ENCODE data around the gene SMC4. TPM values are rescaled to one million over a fixed set of nuclear protein-coding genes. Genes with fewer than 3 reads are reported as not detected.

The SMC4 gene
- total RNA-seq, 1 experiment from 2014 or later = 116 TPM

DNA sequence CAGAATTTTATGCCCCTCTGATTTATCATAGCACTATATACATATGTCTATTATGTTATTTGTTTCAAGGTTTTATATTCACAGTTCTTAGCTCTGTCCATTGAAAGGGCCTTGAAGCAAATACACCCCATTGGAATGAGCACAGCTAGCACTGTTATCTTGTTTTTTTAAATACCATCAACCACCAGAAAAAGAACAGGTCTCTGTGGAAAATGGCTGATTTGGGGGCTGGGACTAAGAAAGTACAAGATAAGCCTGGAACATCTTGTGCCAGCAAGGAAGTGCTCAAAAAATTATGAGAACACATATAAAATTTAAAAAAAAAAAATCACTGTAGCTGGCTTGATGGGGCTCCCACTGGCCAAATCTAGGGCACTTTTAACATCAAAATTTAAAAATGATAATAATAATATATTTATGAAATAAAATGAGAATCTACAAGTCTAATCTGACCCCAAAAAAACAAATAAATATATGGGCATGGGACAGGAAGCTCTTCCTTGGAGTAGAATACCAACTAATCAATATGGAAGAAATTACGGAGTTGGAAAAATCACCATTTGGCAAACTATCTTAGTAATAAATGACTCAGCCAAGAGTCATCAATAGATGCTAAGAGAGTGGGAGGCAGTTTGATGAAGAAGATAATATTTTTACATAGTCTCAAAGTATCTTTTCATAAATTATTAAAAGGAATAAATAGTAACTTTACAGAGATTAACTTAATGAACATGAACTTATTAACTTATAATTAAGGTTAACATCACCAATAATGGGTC lies 20.9 kb upstream of the SMC4 start:
- no peaks in the 10 kb centered on the region for H3K9me3 Mint-ChIP-seq (ENCODE audit: unreplicated experiment)
- H3K4me1 Mint-ChIP-seq (ENCODE audit: insufficient read depth, unreplicated experiment) = peaks cover 15% of the 10 kb centered on the region
- H3K27me3 Mint-ChIP-seq (ENCODE audit: insufficient read depth, unreplicated experiment) = no peaks in the 10 kb centered on the region
- no peak overlapping the region for H3K4me3 Mint-ChIP-seq (ENCODE audit: unreplicated experiment)
- POLR2A ChIA-PET = interaction anchor here (0.5 to 1.1 kb wide), 3 partner anchors 8 to 150 kb away, joined by 3 read pairs; no protein-coding TSS in a partner anchor
- peaks cover 41% of the 10 kb centered on the region for H3K36me3 Mint-ChIP-seq (ENCODE audit: insufficient read depth, unreplicated experiment)
- H3K27ac Mint-ChIP-seq (ENCODE audit: low read depth, unreplicated experiment) = no peak overlapping the region
- intact Hi-C loops (cut with micrococcal nuclease) = no loop called here
- TF ChIP-seq, protein P1, sequence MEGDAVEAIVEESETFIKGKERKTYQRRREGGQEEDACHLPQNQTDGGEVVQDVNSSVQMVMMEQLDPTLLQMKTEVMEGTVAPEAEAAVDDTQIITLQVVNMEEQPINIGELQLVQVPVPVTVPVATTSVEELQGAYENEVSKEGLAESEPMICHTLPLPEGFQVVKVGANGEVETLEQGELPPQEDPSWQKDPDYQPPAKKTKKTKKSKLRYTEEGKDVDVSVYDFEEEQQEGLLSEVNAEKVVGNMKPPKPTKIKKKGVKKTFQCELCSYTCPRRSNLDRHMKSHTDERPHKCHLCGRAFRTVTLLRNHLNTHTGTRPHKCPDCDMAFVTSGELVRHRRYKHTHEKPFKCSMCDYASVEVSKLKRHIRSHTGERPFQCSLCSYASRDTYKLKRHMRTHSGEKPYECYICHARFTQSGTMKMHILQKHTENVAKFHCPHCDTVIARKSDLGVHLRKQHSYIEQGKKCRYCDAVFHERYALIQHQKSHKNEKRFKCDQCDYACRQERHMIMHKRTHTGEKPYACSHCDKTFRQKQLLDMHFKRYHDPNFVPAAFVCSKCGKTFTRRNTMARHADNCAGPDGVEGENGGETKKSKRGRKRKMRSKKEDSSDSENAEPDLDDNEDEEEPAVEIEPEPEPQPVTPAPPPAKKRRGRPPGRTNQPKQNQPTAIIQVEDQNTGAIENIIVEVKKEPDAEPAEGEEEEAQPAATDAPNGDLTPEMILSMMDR (IDR thresholded peaks at IDR 0.05; ENCODE audit: unreplicated experiment) = no peak
- DNase-seq (ENCODE audit: unreplicated experiment) = no peak
- CTCF ChIA-PET = no interaction called here
- BruUV-seq (replicated peaks) = no TSS peak

DNA sequence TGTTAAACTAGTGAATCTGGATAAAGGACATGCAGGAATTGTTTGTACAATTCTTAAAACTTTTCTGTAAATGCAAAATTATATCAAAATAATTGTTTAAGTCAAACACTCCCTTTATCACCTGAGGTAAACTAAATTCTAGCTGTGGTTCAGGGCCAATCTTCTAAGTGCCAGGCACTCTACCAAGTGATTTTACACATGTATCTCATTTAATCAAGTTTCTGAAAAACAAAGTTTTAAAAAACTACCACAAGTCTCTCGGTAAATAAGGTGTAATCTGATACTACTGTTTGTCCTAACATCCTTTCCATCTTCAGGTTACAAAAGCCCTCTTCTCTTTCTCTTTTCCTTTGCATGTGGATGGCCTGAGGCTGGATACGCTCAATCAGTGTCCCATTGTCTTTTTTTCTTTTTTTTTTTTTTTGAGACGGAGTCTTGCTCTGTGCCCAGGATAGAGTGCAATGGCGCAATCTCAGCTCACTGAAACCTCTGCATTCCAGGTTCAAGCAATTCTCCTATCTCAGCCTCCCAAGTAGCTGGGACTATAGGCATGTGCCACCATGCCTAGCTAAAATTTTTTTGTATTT lies 19.7 kb upstream of the SMC4 start:
- Mint-ChIP-seq H3K27me3 (ENCODE audit: insufficient read depth, unreplicated experiment) (no peaks in the 10 kb centered on the region), H3K9me3 (ENCODE audit: unreplicated experiment) (no peaks in the 10 kb centered on the region), H3K4me3 (ENCODE audit: unreplicated experiment) (no peak overlapping the region), H3K4me1 (ENCODE audit: insufficient read depth, unreplicated experiment) (peaks cover 15% of the 10 kb centered on the region), H3K36me3 (ENCODE audit: insufficient read depth, unreplicated experiment) (peaks cover 29% of the 10 kb centered on the region), H3K27ac (ENCODE audit: low read depth, unreplicated experiment) (no peak overlapping the region)
- ChIA-PET POLR2A (interaction anchor here (1.6 kb wide), 1 partner anchor 10 kb away, joined by 3 read pairs; no protein-coding TSS in a partner anchor), CTCF (no interaction called here)
- DNase-seq (ENCODE audit: unreplicated experiment) = peak; percentile 63
- intact Hi-C loops (cut with micrococcal nuclease) = no loop called here
- TF ChIP-seq, protein P1 (IDR thresholded peaks at IDR 0.05; ENCODE audit: unreplicated experiment) = no peak
- BruUV-seq (replicated peaks) = no TSS peak

DNA sequence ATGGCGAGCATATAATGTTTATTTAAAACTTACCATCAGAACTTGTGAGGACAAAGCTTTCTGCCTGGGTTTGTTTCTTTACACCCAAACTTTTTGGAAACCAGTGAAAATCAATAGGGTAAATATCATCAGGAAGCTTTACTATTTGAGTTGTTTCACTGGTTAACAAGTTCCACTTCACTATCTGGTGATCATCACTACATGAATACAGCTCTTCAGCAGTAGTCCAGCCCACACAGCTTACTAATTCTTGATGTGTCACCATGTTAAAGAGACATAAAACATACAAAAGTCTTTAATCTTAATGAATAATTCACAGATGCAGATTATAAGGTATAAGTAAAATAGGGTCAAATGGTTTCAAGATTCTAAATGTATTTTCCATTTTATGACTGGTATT lies 18.0 kb upstream of the SMC4 start:
- Mint-ChIP-seq H3K4me3 (ENCODE audit: unreplicated experiment) (no peak overlapping the region), H3K27ac (ENCODE audit: low read depth, unreplicated experiment) (no peak overlapping the region), H3K4me1 (ENCODE audit: insufficient read depth, unreplicated experiment) (peaks cover 15% of the 10 kb centered on the region), H3K27me3 (ENCODE audit: insufficient read depth, unreplicated experiment) (no peaks in the 10 kb centered on the region), H3K9me3 (ENCODE audit: unreplicated experiment) (no peaks in the 10 kb centered on the region), H3K36me3 (ENCODE audit: insufficient read depth, unreplicated experiment) (peaks cover 26% of the 10 kb centered on the region)
- TF ChIP-seq, protein P1 (IDR thresholded peaks at IDR 0.05; ENCODE audit: unreplicated experiment) = no peak
- no TSS peak for BruUV-seq (replicated peaks)
- ChIA-PET POLR2A (no interaction called here), CTCF (no interaction called here)
- DNase-seq (ENCODE audit: unreplicated experiment) = no peak
- intact Hi-C loops (cut with micrococcal nuclease) = no loop called here

DNA sequence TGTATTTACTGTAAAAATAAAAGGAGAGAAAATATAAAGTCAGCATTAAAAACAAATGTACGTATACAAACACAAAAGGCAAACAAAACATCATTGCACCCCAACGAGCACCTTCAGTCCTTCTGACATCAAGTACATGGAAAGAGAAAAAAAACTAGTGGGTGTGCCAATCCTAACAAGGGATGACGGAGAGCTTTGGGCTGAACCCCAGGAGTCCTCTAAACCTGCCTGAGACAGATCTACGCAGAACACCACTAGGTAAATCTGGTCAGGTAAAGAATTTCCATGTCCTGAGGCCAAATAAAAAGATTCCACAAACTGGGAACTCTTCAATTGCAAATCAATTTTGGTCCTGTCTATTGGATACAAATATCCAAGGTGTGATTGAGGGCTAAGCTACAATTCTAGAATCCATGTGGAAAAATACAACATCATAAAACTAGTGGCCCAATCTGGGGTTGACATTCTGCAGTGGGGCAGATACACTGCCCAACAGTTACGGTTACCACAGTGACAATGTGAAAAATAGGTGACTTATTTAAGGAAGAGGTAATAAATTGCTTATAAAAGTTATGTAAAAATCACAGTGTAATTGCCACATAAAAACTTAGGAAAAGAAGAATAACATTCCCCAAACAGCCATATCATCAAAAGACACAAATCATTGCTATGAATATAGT lies 14.7 kb upstream of the SMC4 start:
- intact Hi-C loops (cut with micrococcal nuclease) = no loop called here
- TF ChIP-seq, protein P1 (IDR thresholded peaks at IDR 0.05; ENCODE audit: unreplicated experiment) = no peak
- Mint-ChIP-seq H3K27me3 (ENCODE audit: insufficient read depth, unreplicated experiment) (no peaks in the 10 kb centered on the region), H3K9me3 (ENCODE audit: unreplicated experiment) (no peaks in the 10 kb centered on the region), H3K27ac (ENCODE audit: low read depth, unreplicated experiment) (no peak overlapping the region), H3K36me3 (ENCODE audit: insufficient read depth, unreplicated experiment) (peaks cover 14% of the 10 kb centered on the region), H3K4me3 (ENCODE audit: unreplicated experiment) (no peak overlapping the region), H3K4me1 (ENCODE audit: insufficient read depth, unreplicated experiment) (peaks cover 3% of the 10 kb centered on the region)
- BruUV-seq (replicated peaks) = no TSS peak
- no peak for DNase-seq (ENCODE audit: unreplicated experiment)
- POLR2A ChIA-PET = interaction anchor here (0.5 to 0.6 kb wide), 2 partner anchors 185 to 549 kb away, joined by 3 to 4 read pairs; no protein-coding TSS in a partner anchor
- CTCF ChIA-PET = no interaction called here
